Panc1 (cell line): Measurements from ENCODE around the gene MRPL54. TPM values are rescaled to one million over a fixed set of nuclear protein-coding genes. Genes with fewer than 3 reads are reported as not detected.
A peak's percentile ranks its signal among the peaks of the same experiment; 100 is the strongest.

Experiments used
- ATAC-seq: fragments of 200-7000 bp; cut with Tn5 transposase; 2 replicates; pipeline ENCODE4 v1.9.1; 2020; ENCODE audit warnings: mild to moderate bottlenecking, moderate library complexity
- BruUV-seq: library from RNA; stranded (reverse); fragments of 400-500 nt; replicated peaks from 2 replicates; lab custom pipeline; 2021; lab: Mats Ljungman, UMichigan
- CTCF ChIA-PET: fragments of 300-600 bp; sonication (Branson Sonifier 250); formaldehyde crosslinking; loops from one replicate; lab custom pipeline; 2022; ENCODE audit warnings: antibody characterized with exemption; lab: Charles Lee
- POLR2A ChIA-PET: fragments of 300-600 bp; sonication (Branson Sonifier 250); formaldehyde crosslinking; loops from one replicate; lab custom pipeline; 2022; ENCODE audit warnings: antibody characterized with exemption; lab: Charles Lee
- DNase-seq: peaks from one replicate; pipeline ENCODE4 v3.0.0-alpha.2; 2010; ENCODE audit warnings: low read depth, low spot score
- H3K27ac ChIP-seq: 2 replicates; pipeline ENCODE4 v1.5.1; 2011; ENCODE audit warnings: mild to moderate bottlenecking, low read length, inconsistent platforms
- H3K27me3 ChIP-seq: fragments of 200-500 bp; sonication (Bioruptor generic); 2 replicates; pipeline ENCODE4 v1.6.0; 2014; ENCODE audit warnings: low read length, inconsistent platforms; ENCODE audit not compliant: control insufficient read depth, insufficient read depth
- H3K36me3 ChIP-seq: fragments of 200-500 bp; sonication (Bioruptor generic); 2 replicates; pipeline ENCODE4 v1.5.1; 2014; ENCODE audit warnings: inconsistent platforms, mild to moderate bottlenecking, low read length, moderate library complexity; ENCODE audit not compliant: control insufficient read depth, insufficient read depth
- H3K4me1 ChIP-seq: 2 replicates; pipeline ENCODE4 v1.5.1; 2011; ENCODE audit warnings: inconsistent platforms, mild to moderate bottlenecking, low read length, moderate library complexity; ENCODE audit not compliant: control insufficient read depth, insufficient read depth
- H3K4me3 ChIP-seq, 2 experiments: 2 replicates each; pipeline ENCODE4 v1.5.1; 2011 to 2012; ENCODE audit warnings: low read depth in 2 of 2, low read length in 2 of 2, mild to moderate bottlenecking in 2 of 2, inconsistent platforms in 1 of 2, moderate library complexity in 1 of 2
- H3K9me3 ChIP-seq: fragments of 200-500 bp; sonication (Bioruptor generic); 2 replicates; pipeline ENCODE4 v1.5.1; 2014; ENCODE audit warnings: low read depth, mild to moderate bottlenecking, inconsistent platforms, low read length, moderate library complexity; ENCODE audit not compliant: control insufficient read depth, insufficient read depth
- POLR2AphosphoS5 ChIP-seq: IDR thresholded peaks from 2 replicates; pipeline ENCODE4 v1.6.1; 2012; ENCODE audit warnings: mild to moderate bottlenecking, low read depth, low read length, moderate library complexity
- SIN3A ChIP-seq: IDR thresholded peaks from 2 replicates; pipeline ENCODE4 v1.6.1; 2012; ENCODE audit warnings: low read depth, mild to moderate bottlenecking, low read length, moderate library complexity, borderline replicate concordance; ENCODE audit not compliant: insufficient read depth
- TCF7L2 ChIP-seq: IDR thresholded peaks from 2 replicates; pipeline ENCODE4 v1.6.1; 2011; ENCODE audit warnings: mild to moderate bottlenecking, low read depth, low read length, inconsistent platforms
- in situ Hi-C: cut with HindIII; loops from 2 replicates; pipeline ENCODE4 v1.10.0; 2016; ENCODE audit warnings: low sequenced_read_pairs, low pct_unique_long_range_greater_than_20kb
- intact Hi-C: fragments of 100-400 bp; cut with micrococcal nuclease; formaldehyde crosslinking; loops from one replicate; pipeline ENCODE4 v1.10.0; 2022; ENCODE audit not compliant: unreplicated experiment
- total RNA-seq: library from RNA; stranded (reverse); gene quantifications from one replicate; pipeline ENCODE4 v1.2.1, GENCODE V29; 2021; ENCODE audit not compliant: unreplicated experiment
- TF ChIP-seq, protein P1 (sequence below), 2 experiments: IDR thresholded peaks; 2 replicates each; pipeline ENCODE4 v1.6.1; 2011 to 2012; ENCODE audit warnings: low read depth in 2 of 2, control low read depth in 1 of 2, low read length in 1 of 2, mild to moderate bottlenecking in 1 of 2, moderate library complexity in 1 of 2; ENCODE audit not compliant: insufficient read depth in 1 of 2
- TF ChIP-seq, protein P2 (sequence below): fragments of 450-650 bp; IDR thresholded peaks from 2 replicates; pipeline ENCODE4 v1.5.1; 2017; ENCODE audit warnings: mild to moderate bottlenecking

Gene MRPL54
- total RNA-seq, 1 experiment from 2014 or later, result 42.8 TPM

DNA sequence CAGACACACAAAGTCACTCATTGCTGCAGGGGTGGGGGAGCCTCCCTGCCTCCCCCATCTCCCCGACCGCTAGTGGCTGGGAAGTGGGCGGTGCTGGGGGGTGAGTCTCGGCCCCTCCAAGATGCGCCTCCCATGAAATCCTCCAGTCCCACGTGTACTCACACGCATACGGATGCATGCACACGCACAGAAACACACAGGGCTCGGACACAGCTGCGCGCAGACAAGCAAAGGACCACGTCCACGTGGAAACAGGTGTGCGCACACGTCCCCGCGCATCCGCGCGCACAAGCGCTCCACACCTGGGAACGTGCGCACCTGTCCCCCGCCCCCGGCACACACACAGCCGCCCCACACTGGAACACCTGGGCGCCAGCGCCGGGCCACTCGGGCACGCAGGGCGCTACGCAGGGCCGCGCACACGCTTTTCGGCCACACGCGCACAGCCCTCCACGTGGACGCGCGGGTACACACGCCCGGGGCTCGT is 23.0 kb downstream of the MRPL54 start:
- BruUV-seq, result no TSS peak
- Histone ChIP-seq H3K4me1 (no peaks in the 10 kb centered on the region; the same call in 1 of the 2 replicates), H3K4me3 (no peak overlapping the region), H3K9me3 (no peaks in the 10 kb centered on the region; the same call in 1 of the 2 replicates), H3K27me3 (no peaks in the 10 kb centered on the region), H3K27ac (no peak overlapping the region), H3K36me3 (no peaks in the 10 kb centered on the region)
- DNase-seq (no peak), ATAC-seq (peak; percentile 22; the same call in 1 of the 2 replicates)
- intact Hi-C loops, result no loop called here
- POLR2A ChIA-PET, result no interaction called here
- in situ Hi-C loops, result no loop called here
- TF ChIP-seq, protein P1, sequence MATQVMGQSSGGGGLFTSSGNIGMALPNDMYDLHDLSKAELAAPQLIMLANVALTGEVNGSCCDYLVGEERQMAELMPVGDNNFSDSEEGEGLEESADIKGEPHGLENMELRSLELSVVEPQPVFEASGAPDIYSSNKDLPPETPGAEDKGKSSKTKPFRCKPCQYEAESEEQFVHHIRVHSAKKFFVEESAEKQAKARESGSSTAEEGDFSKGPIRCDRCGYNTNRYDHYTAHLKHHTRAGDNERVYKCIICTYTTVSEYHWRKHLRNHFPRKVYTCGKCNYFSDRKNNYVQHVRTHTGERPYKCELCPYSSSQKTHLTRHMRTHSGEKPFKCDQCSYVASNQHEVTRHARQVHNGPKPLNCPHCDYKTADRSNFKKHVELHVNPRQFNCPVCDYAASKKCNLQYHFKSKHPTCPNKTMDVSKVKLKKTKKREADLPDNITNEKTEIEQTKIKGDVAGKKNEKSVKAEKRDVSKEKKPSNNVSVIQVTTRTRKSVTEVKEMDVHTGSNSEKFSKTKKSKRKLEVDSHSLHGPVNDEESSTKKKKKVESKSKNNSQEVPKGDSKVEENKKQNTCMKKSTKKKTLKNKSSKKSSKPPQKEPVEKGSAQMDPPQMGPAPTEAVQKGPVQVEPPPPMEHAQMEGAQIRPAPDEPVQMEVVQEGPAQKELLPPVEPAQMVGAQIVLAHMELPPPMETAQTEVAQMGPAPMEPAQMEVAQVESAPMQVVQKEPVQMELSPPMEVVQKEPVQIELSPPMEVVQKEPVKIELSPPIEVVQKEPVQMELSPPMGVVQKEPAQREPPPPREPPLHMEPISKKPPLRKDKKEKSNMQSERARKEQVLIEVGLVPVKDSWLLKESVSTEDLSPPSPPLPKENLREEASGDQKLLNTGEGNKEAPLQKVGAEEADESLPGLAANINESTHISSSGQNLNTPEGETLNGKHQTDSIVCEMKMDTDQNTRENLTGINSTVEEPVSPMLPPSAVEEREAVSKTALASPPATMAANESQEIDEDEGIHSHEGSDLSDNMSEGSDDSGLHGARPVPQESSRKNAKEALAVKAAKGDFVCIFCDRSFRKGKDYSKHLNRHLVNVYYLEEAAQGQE (IDR thresholded peaks at IDR 0.05; ENCODE audit: insufficient read depth in 1 of 2, low read depth in 2 of 2, low read length in 1 of 2), result no peak
- TF ChIP-seq, protein P2, sequence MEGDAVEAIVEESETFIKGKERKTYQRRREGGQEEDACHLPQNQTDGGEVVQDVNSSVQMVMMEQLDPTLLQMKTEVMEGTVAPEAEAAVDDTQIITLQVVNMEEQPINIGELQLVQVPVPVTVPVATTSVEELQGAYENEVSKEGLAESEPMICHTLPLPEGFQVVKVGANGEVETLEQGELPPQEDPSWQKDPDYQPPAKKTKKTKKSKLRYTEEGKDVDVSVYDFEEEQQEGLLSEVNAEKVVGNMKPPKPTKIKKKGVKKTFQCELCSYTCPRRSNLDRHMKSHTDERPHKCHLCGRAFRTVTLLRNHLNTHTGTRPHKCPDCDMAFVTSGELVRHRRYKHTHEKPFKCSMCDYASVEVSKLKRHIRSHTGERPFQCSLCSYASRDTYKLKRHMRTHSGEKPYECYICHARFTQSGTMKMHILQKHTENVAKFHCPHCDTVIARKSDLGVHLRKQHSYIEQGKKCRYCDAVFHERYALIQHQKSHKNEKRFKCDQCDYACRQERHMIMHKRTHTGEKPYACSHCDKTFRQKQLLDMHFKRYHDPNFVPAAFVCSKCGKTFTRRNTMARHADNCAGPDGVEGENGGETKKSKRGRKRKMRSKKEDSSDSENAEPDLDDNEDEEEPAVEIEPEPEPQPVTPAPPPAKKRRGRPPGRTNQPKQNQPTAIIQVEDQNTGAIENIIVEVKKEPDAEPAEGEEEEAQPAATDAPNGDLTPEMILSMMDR, result no peak
- no peak for TF ChIP-seq TCF7L2
- no peak for TF ChIP-seq POLR2AphosphoS5
- no peak for TF ChIP-seq SIN3A
- CTCF ChIA-PET, result no interaction called here

DNA sequence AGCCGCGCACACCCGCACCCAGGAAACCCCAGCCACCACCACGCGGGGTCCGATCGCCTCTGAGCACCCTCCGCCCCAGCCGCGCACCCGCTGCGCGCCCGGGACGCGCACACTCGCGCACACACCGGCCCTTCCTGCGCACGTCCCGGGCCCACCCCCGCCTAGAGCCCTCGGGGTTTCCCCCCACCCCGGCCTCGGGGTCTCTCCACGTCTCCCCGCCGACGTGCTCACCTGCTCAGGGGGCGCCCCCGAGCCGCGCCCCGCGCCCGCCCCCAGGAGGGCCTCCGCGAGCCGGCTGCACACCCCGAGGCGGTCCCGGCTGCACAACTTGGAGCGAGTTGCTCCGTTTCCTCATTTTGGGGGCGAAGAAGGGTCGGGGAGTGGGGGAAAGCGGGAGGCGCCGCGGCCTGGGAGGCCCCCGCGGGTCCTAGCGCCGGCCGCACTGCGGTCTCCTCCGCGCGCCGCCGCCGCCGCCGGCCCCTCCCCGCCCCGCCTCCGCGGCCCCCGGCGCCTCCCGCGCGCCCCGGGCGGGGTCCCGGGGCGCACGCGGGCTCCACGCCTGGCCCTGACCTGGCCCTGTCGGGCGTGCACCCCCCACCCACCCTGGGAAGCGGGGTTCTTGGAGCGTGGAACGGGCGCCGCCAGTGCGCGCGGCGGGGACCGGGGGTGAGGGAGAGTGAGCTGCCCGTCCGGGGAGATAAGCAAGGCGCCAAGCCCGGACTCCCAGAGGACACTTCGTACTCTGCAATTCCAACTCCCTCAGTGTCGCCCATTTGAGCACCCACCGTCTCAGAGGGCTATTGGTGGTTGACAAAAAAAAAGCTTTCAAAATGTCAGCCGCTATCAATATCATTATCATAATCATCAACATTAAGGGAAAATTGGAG is 23.7 kb downstream of the MRPL54 start, which contains the start of gene MATK:
MATK (minus strand) TSS at position 444 of the 887 bp plus-strand sequence. CDS start 1,246 bp downstream, outside the sequence.
- in situ Hi-C loops (no loop called here), intact Hi-C loops (no loop called here)
- ChIA-PET CTCF (no interaction called here), POLR2A (no interaction called here)
- Histone ChIP-seq H3K27me3 (no peaks in the 10 kb centered on the region), H3K27ac (no peak within 1 kb of the TSS), H3K36me3 (no peaks in the 10 kb centered on the region), H3K9me3 (no peaks in the 10 kb centered on the region; the same call in 1 of the 2 replicates), H3K4me1 (no peaks in the 10 kb centered on the region; the same call in 1 of the 2 replicates), H3K4me3 (no peak within 1 kb of the TSS)
- TF ChIP-seq, protein P1 (IDR thresholded peaks at IDR 0.05; ENCODE audit: insufficient read depth in 1 of 2, low read depth in 2 of 2, low read length in 1 of 2), result no peak
- TF ChIP-seq POLR2AphosphoS5 (no peak), SIN3A (no peak), TCF7L2 (no peak)
- ATAC-seq (no peak), DNase-seq (no peak)
- no TSS peak for BruUV-seq
